Raji (cell line): ENCODE measurements around the gene TRAPPC2L.

Experiments used
- POLR2A ChIP-seq: IDR thresholded peaks from 2 replicates; pipeline ENCODE4 v1.6.1; 2011; ENCODE audit warnings: low read depth, low read length, control low read depth; ENCODE audit not compliant: insufficient read depth

TRAPPC2L gene

GRCh38 chr16:88828711-88829110 lies 28.2 kb upstream of the TRAPPC2L start:
- no peak for TF ChIP-seq POLR2A

DNA sequence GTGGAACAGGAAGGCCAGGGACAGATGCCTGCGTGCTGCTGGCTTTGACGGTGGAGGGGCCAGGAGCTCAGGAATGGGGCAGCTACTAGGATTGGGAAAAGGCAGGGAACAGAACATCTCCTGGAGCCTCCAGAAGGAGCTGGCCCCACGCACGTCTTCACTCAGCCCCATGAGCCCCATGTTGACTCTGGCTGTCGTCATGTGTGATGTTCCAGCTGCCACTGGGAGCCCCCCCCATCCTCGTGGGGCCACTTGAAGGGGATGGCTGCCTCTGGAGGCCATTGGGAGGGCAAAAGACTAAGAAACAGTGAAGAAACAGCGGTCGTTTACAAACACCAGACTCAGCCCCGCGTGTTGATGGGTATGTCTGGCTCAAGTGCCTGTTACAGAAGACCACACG lies 26.7 kb upstream of the TRAPPC2L start:
- TF ChIP-seq POLR2A = no peak

GRCh38 chr16:88830783-88831182 lies 26.1 kb upstream of the TRAPPC2L start:
- no peak for TF ChIP-seq POLR2A

- no peak for TF ChIP-seq POLR2A
These were observed 25.1 kb upstream of the TRAPPC2L start for GRCh38 chr16:88831838-88832237.

DNA sequence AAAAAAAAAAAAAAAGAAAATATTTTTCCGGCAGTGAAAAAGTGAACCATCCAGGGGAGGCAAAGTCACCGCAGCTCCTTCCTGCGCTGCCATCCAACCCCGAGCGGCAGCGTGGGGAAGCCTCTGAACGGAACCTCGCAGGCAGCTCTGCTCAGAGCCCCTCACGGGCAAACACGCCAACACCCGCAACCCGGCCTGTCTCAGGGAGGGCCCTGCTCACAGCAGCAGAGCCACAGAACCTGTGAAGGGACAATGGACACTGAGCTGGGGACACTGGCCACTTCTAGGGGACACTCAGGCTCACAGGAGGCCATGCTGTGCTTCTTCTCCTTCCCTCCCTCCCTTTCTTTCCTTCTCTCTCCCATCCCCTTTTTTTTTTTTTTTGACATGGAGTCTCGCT lies 23.8 kb upstream of the TRAPPC2L start:
- no peak for TF ChIP-seq POLR2A

- TF ChIP-seq POLR2A = no peak
These were observed 22.3 kb upstream of the TRAPPC2L start for GRCh38 chr16:88834670-88835069.

GRCh38 chr16:88835383-88835782 lies 21.5 kb upstream of the TRAPPC2L start:
- TF ChIP-seq POLR2A = no peak

- TF ChIP-seq POLR2A = no peak
These were observed 21.1 kb upstream of the TRAPPC2L start for GRCh38 chr16:88835818-88836217.

DNA sequence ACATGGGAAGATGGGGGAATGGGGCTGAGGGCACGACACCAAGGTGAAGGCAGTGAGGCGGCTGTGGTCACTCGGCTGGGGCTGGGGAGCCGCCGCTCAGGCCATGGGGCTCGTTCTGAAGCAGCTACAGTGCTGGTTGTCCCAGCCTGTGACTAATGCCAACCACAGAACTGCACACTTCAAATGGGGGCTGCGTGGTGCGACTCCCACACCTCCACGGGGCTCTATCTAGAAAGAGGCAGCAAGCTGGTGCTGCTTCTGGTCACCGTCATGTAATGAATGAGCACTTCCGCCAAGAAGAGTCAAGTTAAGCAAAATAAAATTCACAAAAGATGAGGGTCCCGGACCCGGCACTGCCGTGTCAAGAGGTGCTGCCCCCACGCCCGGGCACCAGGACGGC lies 20.1 kb upstream of the TRAPPC2L start:
- no peak for TF ChIP-seq POLR2A

DNA sequence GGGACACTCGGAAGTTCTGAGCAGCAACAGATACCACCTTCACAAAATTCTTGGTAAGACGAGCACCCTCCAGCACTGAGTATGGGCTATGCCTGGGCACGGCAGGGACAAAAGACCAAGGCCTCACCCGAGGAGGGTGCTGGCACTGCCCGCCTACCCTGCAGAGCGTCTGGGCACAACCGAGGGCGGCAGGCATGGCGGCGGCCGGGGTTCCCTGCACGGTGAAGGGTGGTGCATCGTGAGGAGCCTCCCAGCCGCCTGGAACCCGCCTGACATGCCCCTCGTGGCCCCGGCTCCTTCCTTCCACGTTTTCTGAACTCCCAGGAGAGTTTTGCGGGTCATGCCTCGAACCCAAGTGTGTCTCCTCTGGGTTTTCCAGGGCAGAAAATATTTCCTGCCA lies 19.1 kb upstream of the TRAPPC2L start:
- TF ChIP-seq POLR2A = no peak

DNA sequence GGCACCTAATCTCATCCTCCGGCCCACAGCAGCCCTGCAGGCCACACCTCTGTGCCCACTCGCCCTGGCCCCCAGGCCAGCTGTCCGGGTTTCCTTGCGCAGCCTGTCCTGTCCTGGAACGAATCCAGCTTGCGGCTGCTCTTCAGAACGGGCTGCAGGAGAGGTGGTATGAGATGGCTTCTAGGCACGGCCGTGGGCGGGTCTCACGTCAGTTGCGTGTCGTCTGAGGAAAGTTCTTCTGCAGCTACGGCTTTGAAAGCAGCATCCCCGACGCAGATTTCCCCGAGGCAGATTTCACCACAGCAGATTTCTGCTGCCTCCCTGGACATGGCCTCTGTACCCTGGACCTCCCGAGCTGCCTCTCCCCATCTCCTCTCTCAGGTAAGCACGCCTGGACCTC lies 18.4 kb upstream of the TRAPPC2L start:
- no peak for TF ChIP-seq POLR2A

DNA sequence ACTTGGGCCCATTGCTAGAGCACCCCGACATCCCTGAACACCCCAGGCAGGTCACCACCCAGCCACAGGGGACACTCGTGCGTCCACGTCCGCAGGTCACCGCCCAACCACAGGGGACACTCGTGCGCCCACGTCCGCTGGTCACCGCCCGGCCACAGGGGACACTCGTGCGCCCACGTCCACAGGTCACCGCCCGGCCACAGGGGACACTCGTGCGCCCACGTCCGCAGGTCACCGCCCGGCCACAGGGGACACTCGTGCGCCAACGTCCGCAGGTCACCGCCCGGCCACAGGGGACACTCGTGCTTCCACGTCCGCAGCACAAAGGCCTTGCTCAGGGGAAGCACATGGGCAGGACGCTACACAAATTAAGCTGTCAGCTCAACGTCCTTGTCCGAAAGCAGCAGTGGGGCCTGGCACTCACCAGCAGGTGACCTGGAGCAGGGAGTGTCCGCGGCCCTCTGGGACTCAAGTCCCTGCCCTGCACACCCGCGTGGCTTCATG lies 17.8 kb upstream of the TRAPPC2L start:
- TF ChIP-seq POLR2A = no peak

DNA sequence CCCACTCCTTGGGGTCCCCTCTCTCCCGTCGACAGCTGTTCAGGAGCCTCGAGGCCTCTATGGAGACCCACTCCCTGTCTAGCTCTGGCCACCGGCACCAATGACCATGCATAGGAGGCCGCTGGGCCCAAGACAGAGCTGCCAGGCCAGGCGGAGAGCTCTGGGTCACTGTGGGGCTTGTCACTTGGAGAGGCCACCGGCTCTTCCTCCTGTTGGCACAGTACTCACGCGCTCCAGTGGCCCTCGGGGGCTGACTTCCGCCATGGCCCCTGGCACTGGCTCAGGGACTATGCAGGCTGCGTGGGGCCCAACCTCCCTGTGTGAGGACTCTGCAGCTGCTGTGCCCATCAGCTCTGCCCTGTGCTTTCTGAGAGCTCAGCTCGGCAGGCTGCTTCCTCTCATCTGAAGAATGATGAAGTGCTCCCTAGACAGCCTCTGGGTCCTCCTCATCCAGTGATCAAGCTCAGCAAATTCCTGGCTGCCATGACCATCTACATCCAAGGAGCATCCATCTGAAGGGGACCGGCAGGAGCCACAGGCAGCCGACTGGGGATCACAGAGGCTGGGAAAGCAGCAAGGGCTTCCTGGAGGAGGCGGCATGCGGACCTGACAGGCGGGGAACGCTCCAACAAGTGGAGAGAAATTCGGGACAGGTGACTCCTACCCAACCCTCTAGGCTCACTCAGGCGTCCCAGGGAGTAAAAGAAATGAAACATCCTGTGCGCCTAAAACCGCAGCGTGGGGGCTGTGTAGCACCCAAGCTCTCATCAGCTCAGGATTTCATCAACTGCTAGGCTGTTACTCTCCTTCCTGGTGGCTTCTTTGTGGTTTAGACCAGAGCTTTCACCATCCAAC lies 17.0 kb upstream of the TRAPPC2L start:
- no peak for TF ChIP-seq POLR2A

DNA sequence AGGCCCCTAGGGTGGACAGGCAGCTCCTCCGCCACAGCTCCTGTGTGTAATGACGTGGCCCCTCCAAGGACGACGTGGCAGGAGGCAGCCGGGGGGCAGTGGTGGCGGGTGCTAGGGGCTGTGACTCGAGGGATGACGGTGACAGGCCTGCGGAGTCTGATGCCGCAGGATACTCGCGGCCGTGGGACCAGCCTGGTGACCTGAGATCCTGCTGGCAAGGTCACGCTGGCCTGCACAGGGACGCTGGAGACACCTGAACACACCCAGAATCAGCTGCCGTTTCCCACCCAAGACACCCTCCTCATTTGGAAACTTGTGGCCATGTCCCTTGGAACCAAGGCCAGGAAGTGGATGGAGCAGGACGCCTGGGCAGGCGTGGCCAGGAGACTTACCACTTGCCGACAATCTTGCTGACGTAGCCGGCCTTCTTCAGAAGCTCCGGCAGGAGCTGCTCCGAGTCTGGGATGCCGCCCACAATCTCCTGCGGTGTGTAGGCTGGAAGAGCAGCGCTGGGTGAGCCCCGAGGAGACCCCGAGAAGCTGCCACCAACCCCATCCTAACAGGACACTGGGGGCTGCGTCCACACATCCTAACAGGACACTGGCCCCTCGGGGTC lies 16.2 kb upstream of the TRAPPC2L start:
- no peak for TF ChIP-seq POLR2A

- TF ChIP-seq POLR2A = no peak
These were observed 15.2 kb upstream of the TRAPPC2L start for GRCh38 chr16:88841521-88842307.

DNA sequence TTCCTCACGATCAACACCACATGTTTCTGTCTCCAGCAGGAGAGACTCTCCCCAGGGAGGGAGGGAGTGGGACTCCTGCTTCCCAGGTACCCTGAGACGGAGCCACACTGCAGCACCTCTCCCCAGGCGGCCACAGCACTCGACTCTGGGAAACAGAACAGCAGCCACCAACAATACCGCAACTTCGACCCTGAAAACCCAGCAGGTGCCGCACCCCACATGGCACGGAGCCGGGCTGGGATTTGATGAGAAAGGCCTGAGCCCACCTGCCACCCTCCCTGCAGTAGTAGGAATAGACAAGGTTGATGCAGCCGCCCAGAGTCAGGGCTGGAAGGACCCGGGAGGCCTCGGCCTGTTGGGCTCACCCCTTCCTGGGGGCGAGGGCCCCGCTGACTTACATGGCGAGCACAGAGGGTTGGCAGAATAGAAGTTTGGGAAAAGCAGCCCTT lies 14.6 kb upstream of the TRAPPC2L start:
- TF ChIP-seq POLR2A = no peak

- no peak for TF ChIP-seq POLR2A
These were observed 14.1 kb upstream of the TRAPPC2L start for GRCh38 chr16:88842806-88843205.
